ENCODE measurements around the gene NHS.

The NHS gene

GRCh38 chrX:17741123-17741511, 366.1 kb downstream of the NHS start:
- H3K18ac ChIP-seq (ENCODE audit: low read depth in 1 of 2, low read length in 2 of 2): no peak overlapping the region
- no peaks in the 10 kb centered on the region for H3K79me1 ChIP-seq (replicated peaks; ENCODE audit: low read length, poor library complexity, severe bottlenecking)
- no peak overlapping the region for H3K23ac ChIP-seq (ENCODE audit: low read length in 2 of 2)
- H3K4me2 ChIP-seq (ENCODE audit: low read length, poor library complexity, severe bottlenecking): no peak overlapping the region
- H3K9ac ChIP-seq (ENCODE audit: low read length): no peak overlapping the region
- H3K4me1 ChIP-seq (ENCODE audit: control insufficient read depth, insufficient read depth, low read depth, low read length): no peaks in the 10 kb centered on the region
- H3K36me3 ChIP-seq (ENCODE audit: control insufficient read depth in 1 of 2, insufficient read depth in 2 of 2, low read depth in 1 of 2, low read length in 2 of 2): no peaks in the 10 kb centered on the region
- no peak overlapping the region for H2AK5ac ChIP-seq (ENCODE audit: low read length, severe bottlenecking)
- no peak overlapping the region for H2BK5ac ChIP-seq (ENCODE audit: low read depth, low read length, poor library complexity, severe bottlenecking)
- H4K91ac ChIP-seq (ENCODE audit: low read length): no peak overlapping the region
- H4K8ac ChIP-seq (ENCODE audit: low read length): no peak overlapping the region
- no peak overlapping the region for H3K4ac ChIP-seq (ENCODE audit: low read depth in 1 of 2, low read length in 2 of 2)
- H2BK120ac ChIP-seq (ENCODE audit: low read depth, low read length): no peak overlapping the region
- 71% methylated on average over 9 of the region's 9 CpGs for WGBS
- no peak overlapping the region for H3K14ac ChIP-seq (ENCODE audit: low read length in 2 of 2)
- no peaks in the 10 kb centered on the region for H3K9me3 ChIP-seq (ENCODE audit: control insufficient read depth, low read length)
- H2BK15ac ChIP-seq (ENCODE audit: low read depth, poor library complexity, severe bottlenecking): no peak overlapping the region
- H2BK12ac ChIP-seq (ENCODE audit: low read length in 2 of 2): no peak overlapping the region
- no peaks in the 10 kb centered on the region for H3K27me3 ChIP-seq (ENCODE audit: control insufficient read depth in 1 of 2, insufficient read depth in 1 of 2, low read length in 2 of 2)
- no peak for DNase-seq
- H3K4me3 ChIP-seq (ENCODE audit: insufficient read depth in 1 of 2, low read depth in 1 of 2, low read length in 2 of 2): no peak overlapping the region
- H3K27ac ChIP-seq (ENCODE audit: low read length, poor library complexity, severe bottlenecking): no peak overlapping the region
- H2AFZ ChIP-seq (ENCODE audit: low read depth, low read length): no peak overlapping the region

- Histone ChIP-seq H3K27ac (ENCODE audit: low read length, poor library complexity, severe bottlenecking) (no peak overlapping the region), H3K9me3 (ENCODE audit: control insufficient read depth, low read length) (no peaks in the 10 kb centered on the region), H3K18ac (ENCODE audit: low read depth in 1 of 2, low read length in 2 of 2) (no peak overlapping the region), H4K8ac (ENCODE audit: low read length) (no peak overlapping the region), H2BK15ac (ENCODE audit: low read depth, poor library complexity, severe bottlenecking) (no peak overlapping the region), H3K4me2 (ENCODE audit: low read length, poor library complexity, severe bottlenecking) (no peak overlapping the region), H3K4ac (ENCODE audit: low read depth in 1 of 2, low read length in 2 of 2) (no peak overlapping the region), H3K14ac (ENCODE audit: low read length in 2 of 2) (no peak overlapping the region), H3K27me3 (ENCODE audit: control insufficient read depth in 1 of 2, insufficient read depth in 1 of 2, low read length in 2 of 2) (no peaks in the 10 kb centered on the region), H3K4me3 (ENCODE audit: insufficient read depth in 1 of 2, low read depth in 1 of 2, low read length in 2 of 2) (no peak overlapping the region), H2BK5ac (ENCODE audit: low read depth, low read length, poor library complexity, severe bottlenecking) (no peak overlapping the region), H3K9ac (ENCODE audit: low read length) (no peak overlapping the region), H4K91ac (ENCODE audit: low read length) (no peak overlapping the region), H2BK12ac (ENCODE audit: low read length in 2 of 2) (no peak overlapping the region), H3K4me1 (ENCODE audit: control insufficient read depth, insufficient read depth, low read depth, low read length) (peaks cover 2% of the 10 kb centered on the region), H2AK5ac (ENCODE audit: low read length, severe bottlenecking) (no peak overlapping the region), H3K36me3 (ENCODE audit: control insufficient read depth in 1 of 2, insufficient read depth in 2 of 2, low read depth in 1 of 2, low read length in 2 of 2) (no peaks in the 10 kb centered on the region), H2BK120ac (ENCODE audit: low read depth, low read length) (no peak overlapping the region), H3K79me1 (replicated peaks; ENCODE audit: low read length, poor library complexity, severe bottlenecking) (peaks cover 6% of the 10 kb centered on the region), H3K23ac (ENCODE audit: low read length in 2 of 2) (no peak overlapping the region), H2AFZ (ENCODE audit: low read depth, low read length) (no peak overlapping the region)
- no CpG with 5 or more reads among the region's 2 CpGs for WGBS
- no peak for DNase-seq
Measured at GRCh38 chrX:17743913-17744312, 368.9 kb downstream of the NHS start.

GRCh38 chrX:17744896-17745523, 370.0 kb downstream of the NHS start:
- WGBS: no CpG with 5 or more reads among the region's 2 CpGs
- no peak overlapping the region for H2AFZ ChIP-seq (ENCODE audit: low read depth, low read length)

DNA sequence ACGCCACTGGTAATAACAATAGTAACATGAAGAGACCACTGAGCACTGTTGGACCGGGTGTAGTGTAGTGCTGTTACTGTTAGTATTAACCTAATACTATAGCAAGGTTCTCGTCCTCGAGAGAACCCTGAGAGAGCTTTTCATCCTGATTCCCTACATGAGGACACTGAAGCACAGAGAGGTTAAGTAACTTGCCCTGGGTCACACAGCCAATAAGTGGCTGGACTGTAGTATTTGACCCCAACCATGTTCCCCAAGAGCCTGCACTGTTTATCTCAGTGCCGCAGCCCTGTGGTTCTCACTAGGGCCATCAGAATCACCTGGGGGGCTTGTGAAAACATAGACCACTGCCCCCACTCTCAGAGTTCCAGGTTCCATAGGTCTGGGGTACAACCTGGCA, 372.7 kb downstream of the NHS start:
- no peak overlapping the region for H3K4ac ChIP-seq (ENCODE audit: low read depth in 1 of 2, low read length in 2 of 2)

More at GRCh38 chrX:17744896-17745523, 370.0 kb downstream of the NHS start:
- Histone ChIP-seq H2BK12ac (ENCODE audit: low read length in 2 of 2) (no peak overlapping the region), H3K4ac (ENCODE audit: low read depth in 1 of 2, low read length in 2 of 2) (no peak overlapping the region), H2BK15ac (ENCODE audit: low read depth, poor library complexity, severe bottlenecking) (no peak overlapping the region), H2AK5ac (ENCODE audit: low read length, severe bottlenecking) (no peak overlapping the region), H3K4me1 (ENCODE audit: control insufficient read depth, insufficient read depth, low read depth, low read length) (peaks cover 2% of the 10 kb centered on the region), H2BK120ac (ENCODE audit: low read depth, low read length) (no peak overlapping the region), H3K27me3 (ENCODE audit: control insufficient read depth in 1 of 2, insufficient read depth in 1 of 2, low read length in 2 of 2) (no peaks in the 10 kb centered on the region), H3K4me3 (ENCODE audit: insufficient read depth in 1 of 2, low read depth in 1 of 2, low read length in 2 of 2) (no peak overlapping the region), H3K14ac (ENCODE audit: low read length in 2 of 2) (no peak overlapping the region), H3K36me3 (ENCODE audit: control insufficient read depth in 1 of 2, insufficient read depth in 2 of 2, low read depth in 1 of 2, low read length in 2 of 2) (peaks cover under 1 to 2% of the 10 kb centered on the region in 2 experiments), H2BK5ac (ENCODE audit: low read depth, low read length, poor library complexity, severe bottlenecking) (no peak overlapping the region), H3K79me1 (replicated peaks; ENCODE audit: low read length, poor library complexity, severe bottlenecking) (peaks cover 6% of the 10 kb centered on the region), H4K91ac (ENCODE audit: low read length) (no peak overlapping the region), H3K4me2 (ENCODE audit: low read length, poor library complexity, severe bottlenecking) (no peak overlapping the region), H3K9me3 (ENCODE audit: control insufficient read depth, low read length) (no peaks in the 10 kb centered on the region), H3K9ac (ENCODE audit: low read length) (no peak overlapping the region), H3K18ac (ENCODE audit: low read depth in 1 of 2, low read length in 2 of 2) (no peak overlapping the region), H4K8ac (ENCODE audit: low read length) (no peak overlapping the region), H3K23ac (ENCODE audit: low read length in 2 of 2) (no peak overlapping the region), H3K27ac (ENCODE audit: low read length, poor library complexity, severe bottlenecking) (no peak overlapping the region)
- no peak for DNase-seq

More for the DNA sequence above, 372.7 kb downstream of the NHS start:
- no peak for DNase-seq
- Histone ChIP-seq H4K91ac (ENCODE audit: low read length) (no peak overlapping the region), H3K23ac (ENCODE audit: low read length in 2 of 2) (no peak overlapping the region), H2BK12ac (ENCODE audit: low read length in 2 of 2) (no peak overlapping the region), H2AFZ (ENCODE audit: low read depth, low read length) (no peak overlapping the region), H3K9ac (ENCODE audit: low read length) (no peak overlapping the region), H2BK5ac (ENCODE audit: low read depth, low read length, poor library complexity, severe bottlenecking) (no peak overlapping the region), H2BK15ac (ENCODE audit: low read depth, poor library complexity, severe bottlenecking) (no peak overlapping the region), H3K14ac (ENCODE audit: low read length in 2 of 2) (no peak overlapping the region), H2BK120ac (ENCODE audit: low read depth, low read length) (no peak overlapping the region), H3K18ac (ENCODE audit: low read depth in 1 of 2, low read length in 2 of 2) (no peak overlapping the region), H3K36me3 (ENCODE audit: control insufficient read depth in 1 of 2, insufficient read depth in 2 of 2, low read depth in 1 of 2, low read length in 2 of 2) (peaks cover 3 to 16% of the 10 kb centered on the region in 2 experiments), H3K27me3 (ENCODE audit: control insufficient read depth in 1 of 2, insufficient read depth in 1 of 2, low read length in 2 of 2) (peaks cover 0 to 4% of the 10 kb centered on the region in 2 experiments), H3K9me3 (ENCODE audit: control insufficient read depth, low read length) (no peaks in the 10 kb centered on the region), H3K4me3 (ENCODE audit: insufficient read depth in 1 of 2, low read depth in 1 of 2, low read length in 2 of 2) (no peak overlapping the region), H2AK5ac (ENCODE audit: low read length, severe bottlenecking) (no peak overlapping the region), H4K8ac (ENCODE audit: low read length) (no peak overlapping the region), H3K79me1 (replicated peaks; ENCODE audit: low read length, poor library complexity, severe bottlenecking) (peaks cover 6% of the 10 kb centered on the region), H3K4me1 (ENCODE audit: control insufficient read depth, insufficient read depth, low read depth, low read length) (peaks cover 2% of the 10 kb centered on the region), H3K27ac (ENCODE audit: low read length, poor library complexity, severe bottlenecking) (no peak overlapping the region), H3K4me2 (ENCODE audit: low read length, poor library complexity, severe bottlenecking) (no peak overlapping the region)
- WGBS: 100% methylated on average over 4 of the region's 5 CpGs

Data from mesenchymal stem cell (in vitro differentiated cells and primary cell).